NCI-H226 (cell line): ENCODE measurements around the gene TAF11L11.
"Not testable (repeated sequence)": the region's sequence is repeated elsewhere in the genome, so short reads cannot be mapped to it uniquely, and the experiment has no call there.

Source experiments
- DNase-seq: peaks from one replicate; pipeline ENCODE4 v3.0.0-alpha.2; 2015

The TAF11L11 gene

GRCh38 chr5:17603880-17604279, at the start of gene TAF11L11:
TSS of gene TAF11L11 (plus strand) at chr5:17604183.
- not testable (repeated sequence) for DNase-seq

DNA sequence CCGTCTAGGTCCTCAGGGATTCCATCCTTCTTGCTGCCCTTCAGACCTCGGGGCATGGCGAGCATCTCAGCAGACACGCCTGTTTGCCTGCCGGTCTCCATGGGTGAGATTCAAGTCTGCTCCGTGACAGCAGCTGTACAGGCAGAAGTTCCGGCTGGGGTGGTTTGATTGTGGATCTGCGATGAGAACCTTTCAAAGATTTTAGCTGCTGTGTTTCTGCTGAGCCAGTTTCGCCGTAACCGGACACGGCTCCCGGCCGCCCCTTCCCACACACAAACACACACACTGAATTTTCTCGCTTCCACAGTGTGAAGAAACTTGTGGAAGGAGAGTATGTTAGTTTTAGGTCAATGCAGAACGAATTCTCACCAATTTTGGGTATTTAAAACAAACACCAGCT, 18.3 kb upstream of the TAF11L11 start, which contains the start of gene TAF11L7:
TSS of gene TAF11L7 (minus strand) at position 101 of the 400 bp plus-strand sequence.
- not testable (repeated sequence) for DNase-seq

DNA sequence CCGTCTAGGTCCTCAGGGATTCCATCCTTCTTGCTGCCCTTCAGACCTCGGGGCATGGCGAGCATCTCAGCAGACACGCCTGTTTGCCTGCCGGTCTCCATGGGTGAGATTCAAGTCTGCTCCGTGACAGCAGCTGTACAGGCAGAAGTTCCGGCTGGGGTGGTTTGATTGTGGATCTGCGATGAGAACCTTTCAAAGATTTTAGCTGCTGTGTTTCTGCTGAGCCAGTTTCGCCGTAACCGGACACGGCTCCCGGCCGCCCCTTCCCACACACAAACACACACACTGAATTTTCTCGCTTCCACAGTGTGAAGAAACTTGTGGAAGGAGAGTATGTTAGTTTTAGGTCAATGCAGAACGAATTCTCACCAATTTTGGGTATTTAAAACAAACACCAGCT, 13.1 kb upstream of the TAF11L11 start, which contains the start of gene TAF11L8:
TSS of gene TAF11L8 (minus strand) at position 101 of the 400 bp plus-strand sequence.
- DNase-seq, result not testable (repeated sequence)

- not testable (repeated sequence) for DNase-seq
Observed at GRCh38 chr5:17594255-17594654, 9.7 kb upstream of the TAF11L11 start, which contains the start of gene TAF11L9. TSS of gene TAF11L9 (minus strand) at chr5:17594394.

- not testable (repeated sequence) for DNase-seq
Observed at GRCh38 chr5:17597728-17598127, 6.3 kb upstream of the TAF11L11 start, which contains the start of gene TAF11L10. TSS of gene TAF11L10 (minus strand) at chr5:17597828.

DNA sequence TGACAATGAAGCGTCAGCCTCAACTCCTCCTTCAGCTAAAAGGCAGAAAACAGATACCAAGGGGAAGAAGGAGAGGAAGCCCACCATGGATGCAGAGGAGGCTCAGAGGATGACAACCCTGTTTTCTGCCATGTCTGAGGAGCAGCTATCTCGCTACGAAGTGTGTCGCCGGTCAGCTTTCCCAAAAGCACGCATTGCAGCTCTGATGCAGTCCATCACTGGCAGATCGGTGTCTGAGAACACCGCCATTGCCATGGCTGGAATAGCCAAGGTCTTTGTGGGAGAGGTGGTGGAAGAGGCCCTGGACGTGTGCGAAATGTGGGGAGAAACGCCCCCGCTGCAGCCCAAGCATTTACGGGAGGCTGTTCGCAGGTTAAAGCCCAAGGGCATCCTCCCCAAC, 968 bp downstream of the TAF11L11 start:
- DNase-seq, result no peak

- not testable (repeated sequence) for DNase-seq
Observed at GRCh38 chr5:17607461-17607860, 3.5 kb downstream of the TAF11L11 start.

DNA sequence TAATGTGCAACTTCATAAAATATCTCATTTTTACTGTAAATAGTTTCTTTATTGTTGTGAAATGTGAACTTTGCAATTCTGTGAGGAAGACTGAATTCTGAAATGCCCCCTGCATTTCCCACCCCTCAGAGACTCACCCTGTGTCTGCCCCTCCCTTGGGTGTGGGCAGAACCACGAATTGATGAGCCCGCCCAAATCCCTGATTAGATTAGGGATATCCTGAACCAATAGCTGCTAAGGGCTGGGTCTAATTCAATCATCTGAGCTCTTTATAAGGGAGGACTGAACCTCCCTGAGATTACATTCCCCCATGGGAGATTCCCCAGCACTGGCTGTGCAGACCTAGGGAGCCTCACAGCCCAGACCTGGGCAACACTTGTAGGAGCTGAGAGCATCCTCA, 6.1 kb downstream of the TAF11L11 start, which contains the start of gene TAF11L12:
TSS of gene TAF11L12 (plus strand) at position 301 of the 400 bp plus-strand sequence.
- DNase-seq, result not testable (repeated sequence)

- no peak for DNase-seq
Observed at GRCh38 chr5:17614872-17615605, 11.1 kb downstream of the TAF11L11 start.

GRCh38 chr5:17619354-17619753, 15.4 kb downstream of the TAF11L11 start:
- DNase-seq, result no peak

GRCh38 chr5:17620627-17621026, 16.6 kb downstream of the TAF11L11 start:
- DNase-seq, result no peak

DNA sequence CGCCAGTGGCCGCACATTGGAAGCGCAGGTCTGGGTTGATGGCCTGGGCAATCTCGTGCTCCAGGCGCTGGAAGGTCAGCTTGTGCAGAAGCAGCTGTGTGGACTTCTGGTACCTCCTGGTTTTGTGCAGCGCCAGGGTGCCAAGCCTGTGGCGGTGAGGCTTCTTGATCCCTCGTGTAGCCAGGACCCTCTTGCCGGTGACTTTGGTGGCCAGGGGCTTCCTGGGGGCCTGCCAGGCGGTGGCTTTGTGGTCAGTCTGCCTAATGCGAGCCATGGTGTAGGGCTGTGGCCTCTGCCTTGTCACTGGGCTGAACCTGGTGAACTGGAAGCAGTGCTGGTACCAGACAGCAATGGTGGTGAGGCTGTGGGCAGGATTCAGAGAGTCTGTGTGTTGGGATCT, 21.7 kb downstream of the TAF11L11 start:
- DNase-seq, result no peak

- not testable (repeated sequence) for DNase-seq
Observed at GRCh38 chr5:17631788-17632187, 27.8 kb downstream of the TAF11L11 start, which contains the start of gene TAF11L13. TSS of gene TAF11L13 (plus strand) at chr5:17632088.

DNA sequence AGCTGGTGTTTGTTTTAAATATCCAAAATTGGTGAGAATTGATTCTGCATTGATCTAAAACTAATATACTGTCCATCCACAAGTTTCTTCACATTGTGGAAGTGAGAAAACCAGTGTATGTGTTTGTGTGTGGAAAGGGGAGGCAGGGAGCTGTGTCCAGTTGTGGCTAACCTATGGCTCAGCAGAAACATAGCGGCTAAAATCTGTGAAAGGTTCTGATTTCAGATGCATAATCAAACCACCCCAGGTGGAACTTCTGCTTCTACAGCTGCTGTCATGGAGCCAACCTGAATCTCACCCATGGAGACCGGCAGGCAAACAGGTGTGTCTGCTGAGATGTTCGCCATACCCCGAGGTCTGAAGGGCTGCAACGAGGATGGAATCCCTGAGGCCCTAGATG, 30.2 kb downstream of the TAF11L11 start, which contains the start of gene TAF11L14:
TSS of gene TAF11L14 (plus strand) at position 301 of the 400 bp plus-strand sequence.
- no peak for DNase-seq

- not testable (repeated sequence) for DNase-seq
Observed at GRCh38 chr5:17649232-17649631, 45.2 kb downstream of the TAF11L11 start.

GRCh38 chr5:17655201-17655759, 51.3 kb downstream of the TAF11L11 start:
- DNase-seq, result not testable (repeated sequence)
